ENCODE results near the gene VTI1A.
"Not testable (repeated sequence)": the region's sequence is repeated elsewhere in the genome, so short reads cannot be mapped to it uniquely, and the experiment has no call there.

The VTI1A gene

DNA sequence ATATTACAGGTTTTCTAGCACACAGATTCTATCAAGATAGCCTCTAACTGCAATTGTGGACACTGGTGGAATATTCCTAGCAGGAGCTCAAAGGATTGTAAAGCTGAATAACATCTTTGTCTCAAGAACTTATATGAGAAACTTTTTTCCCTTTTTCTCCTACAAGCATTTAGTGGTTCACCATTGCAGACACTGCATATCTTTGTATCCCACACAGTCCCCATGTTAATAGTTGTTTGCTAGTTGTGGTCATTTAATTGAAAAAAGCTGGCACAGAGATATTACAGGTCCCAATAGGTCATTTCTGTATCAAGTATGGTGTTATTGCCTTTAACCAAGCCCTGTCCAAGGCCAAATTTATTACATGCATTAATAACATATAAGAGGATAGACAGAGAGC, 276.9 kb downstream of the VTI1A start:
- DNase-seq (ENCODE audit: low spot score): no peak

DNA sequence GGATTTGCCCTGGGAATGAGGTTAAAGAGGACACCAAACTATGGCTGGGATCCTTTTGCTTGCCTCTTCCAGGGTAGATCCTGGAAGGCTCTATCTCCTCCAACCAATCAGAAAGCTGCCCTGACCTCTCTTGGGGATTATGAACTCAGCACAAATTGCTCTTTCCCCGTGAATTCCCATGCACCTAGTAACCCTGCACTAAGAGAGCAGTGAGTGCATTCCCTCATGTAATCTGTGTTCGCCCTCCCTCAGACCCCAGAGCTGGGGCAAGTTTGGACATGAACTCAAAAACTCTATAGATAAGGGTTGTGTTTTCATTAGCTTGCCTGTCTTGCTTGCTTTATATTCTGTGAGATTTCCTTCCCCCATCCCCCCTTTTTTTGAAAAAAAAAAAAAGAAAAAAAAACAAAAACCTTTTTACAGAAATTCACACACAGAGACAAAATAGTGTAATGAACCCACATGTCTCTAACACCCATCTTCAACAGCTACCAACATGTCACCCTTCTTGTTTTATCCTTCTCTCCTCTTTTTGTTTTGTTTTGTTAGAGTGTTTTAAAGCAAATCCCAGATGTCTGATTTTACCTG, 277.5 kb downstream of the VTI1A start:
- DNase-seq (ENCODE audit: low spot score): no peak

DNA sequence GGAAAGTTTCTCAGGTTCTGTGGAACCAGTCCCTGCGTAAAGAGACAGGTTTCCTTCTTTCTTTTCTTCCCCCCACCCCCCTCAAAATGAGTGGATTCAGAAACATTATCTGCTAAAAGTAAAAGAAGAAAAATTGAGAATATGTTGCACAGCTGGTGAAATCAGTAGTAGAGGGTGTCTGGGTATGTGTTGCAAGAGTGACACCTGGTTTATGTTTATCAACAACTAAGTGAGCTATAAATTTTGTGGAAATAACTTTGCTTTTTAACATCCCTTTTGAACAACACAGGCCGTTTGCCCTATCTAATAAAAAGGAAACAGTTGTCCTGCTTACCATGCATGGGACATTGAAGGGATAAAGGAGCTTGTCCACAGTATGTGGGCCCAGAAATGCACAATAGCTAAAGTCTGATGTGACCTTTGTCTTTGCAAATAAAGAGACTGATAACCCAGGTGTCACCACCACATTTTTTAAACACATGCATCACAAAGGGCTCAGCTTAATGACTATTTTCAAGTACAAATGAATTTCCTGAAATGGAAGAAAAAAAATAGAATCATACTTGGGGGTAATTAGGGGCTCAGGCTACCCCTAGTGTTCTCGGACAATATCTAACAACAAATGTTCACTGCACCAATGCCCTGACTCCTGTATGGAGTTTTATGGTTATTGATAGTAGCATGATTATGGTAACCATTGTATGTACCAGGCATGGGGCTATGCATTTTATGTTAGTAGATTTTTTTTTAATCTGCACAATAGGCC, 281.3 kb downstream of the VTI1A start:
- no peak for DNase-seq (ENCODE audit: low spot score)

DNA sequence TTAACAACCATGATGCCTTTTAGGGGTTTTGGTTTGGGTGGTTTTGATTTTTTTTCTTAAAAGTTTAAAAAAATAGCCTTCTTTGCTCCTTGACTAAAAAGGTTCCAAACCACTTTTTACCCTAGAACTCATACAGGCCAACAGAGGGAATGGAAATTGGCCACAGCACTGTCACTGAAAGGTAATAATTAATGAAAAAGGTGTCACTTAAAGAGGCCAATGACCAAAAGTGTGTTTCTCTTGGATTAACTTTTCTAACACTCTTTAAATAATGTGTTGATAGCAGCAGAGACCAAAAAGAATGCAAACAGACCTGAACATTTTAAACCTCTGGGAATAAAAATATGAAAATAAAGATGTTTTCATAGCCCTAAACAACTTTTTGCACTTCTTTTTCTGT, 282.0 kb downstream of the VTI1A start:
- no peak for DNase-seq (ENCODE audit: low spot score)

DNA sequence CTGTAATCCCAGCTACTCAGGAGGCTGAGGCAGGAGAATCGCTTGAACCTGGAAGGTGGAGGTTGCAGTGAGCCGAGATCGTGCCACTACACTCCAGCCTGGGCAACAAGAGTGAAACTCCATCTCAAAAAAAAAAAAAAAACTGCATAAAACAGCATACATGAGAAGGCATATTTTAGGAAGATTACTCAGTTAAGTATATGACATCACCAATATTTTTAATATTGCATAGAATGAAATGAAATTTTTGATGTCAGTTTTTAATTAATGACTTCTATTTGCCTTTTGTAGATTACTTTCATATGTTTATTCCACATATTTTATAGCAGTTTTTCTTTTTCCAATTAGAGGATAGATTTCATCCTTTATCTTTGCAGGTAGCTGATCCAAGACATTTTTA, 284.4 kb downstream of the VTI1A start:
- not testable (repeated sequence) for DNase-seq (ENCODE audit: low spot score)

DNA sequence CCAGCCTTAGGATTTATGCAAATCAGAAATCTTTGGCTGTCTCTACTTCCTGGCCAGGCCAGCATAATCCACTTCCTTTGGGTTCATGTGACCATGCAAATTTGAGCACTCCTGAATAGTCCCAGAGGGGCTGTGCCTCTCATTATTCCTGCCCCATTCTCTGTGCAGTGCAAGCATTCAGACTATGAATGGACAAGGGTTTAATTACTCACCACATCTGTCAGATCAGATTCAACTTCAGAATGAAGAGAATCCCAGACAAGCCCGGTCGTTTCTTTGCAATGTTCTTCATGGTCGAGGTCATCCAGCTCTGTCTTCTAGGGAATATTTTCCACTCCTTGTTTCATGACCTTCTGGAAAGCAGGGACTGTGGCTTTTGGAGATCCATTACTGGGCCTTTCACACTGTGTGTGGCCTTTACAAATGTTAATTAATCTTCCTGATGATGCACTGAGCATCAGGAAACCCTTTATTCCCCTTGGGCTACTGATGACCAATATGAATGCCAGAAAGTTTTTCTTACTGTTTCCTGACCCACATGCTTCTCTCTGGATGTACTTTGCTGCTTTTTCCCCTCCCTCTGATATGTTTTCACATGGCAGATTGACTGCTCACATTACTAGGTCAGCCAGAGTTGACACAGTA, 285.4 kb downstream of the VTI1A start:
- peak; percentile 5 for DNase-seq (ENCODE audit: low spot score)

DNA sequence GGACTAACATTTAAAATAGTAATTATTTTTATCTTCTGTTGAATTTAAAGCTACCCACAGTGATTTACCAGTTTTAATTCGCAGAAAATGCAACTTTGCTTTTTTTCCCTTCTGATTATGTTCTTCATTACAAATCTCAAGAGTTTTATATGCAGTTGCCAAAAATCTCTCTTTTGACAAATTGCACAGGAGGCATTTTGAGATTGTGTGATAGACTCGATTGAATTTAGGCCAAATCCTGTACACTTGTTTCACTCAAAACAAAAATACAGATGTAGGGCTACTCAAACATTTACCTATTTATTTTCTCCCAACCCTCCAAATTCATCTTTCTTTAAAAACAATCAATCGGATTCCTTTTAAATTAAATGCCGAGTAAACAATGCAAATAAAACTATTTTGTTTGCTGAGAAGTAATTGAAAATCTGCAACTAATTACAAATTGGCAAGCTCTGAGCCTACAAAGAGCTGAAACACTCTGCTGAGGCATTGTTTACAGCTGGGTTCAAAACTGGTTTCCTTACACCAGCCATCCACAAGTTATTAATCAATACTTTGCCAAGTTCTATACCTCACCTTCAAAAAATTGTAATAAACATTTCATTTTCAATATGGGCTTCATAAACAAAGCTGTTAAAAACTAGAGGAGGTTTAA, 288.2 kb downstream of the VTI1A start:
- DNase-seq (ENCODE audit: low spot score): no peak

DNA sequence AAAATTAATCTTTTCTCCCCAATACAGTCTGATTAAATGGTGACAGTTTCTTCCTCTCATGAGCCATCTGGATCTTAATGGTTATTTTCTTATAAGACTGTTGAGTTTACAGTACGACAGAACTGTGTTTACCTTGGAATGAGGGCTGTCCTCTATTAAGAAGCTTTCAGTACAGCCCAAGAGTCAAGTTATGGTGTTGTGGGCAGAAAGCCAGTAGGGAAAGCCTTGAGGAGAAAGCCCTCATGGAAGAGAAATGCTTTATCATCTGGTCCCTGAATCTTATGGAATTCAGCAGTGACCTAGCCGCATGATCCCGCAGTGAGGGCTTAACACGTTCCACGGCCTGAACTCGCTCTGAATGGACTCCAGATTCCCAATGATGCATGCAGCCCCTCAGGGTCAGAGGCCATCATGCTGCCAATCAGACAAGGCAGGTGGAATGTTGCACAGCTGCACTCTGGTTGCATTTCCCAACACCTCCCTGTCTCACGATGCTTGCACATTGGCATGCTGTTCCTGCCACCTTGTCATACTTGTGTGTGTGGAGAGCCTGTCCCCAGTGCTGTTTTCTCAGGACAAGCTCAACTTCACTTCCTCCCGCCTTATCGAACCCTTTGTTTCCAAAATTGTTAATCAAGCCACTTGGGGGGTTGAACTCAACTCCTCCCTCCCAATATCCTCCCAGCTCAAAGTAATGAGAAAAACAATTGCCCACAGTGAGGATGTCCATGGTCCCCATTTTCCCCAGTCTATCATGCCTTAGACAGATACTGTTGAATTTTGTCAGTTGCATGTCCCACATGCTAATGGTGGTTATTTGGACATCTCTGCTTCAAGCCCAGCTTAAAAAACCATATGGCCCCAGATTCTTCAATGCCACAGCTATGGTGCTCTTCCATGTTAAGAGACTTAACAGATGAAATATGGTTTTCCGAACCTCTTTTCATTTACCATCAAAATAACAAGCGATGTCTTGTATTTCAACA, 291.9 kb downstream of the VTI1A start:
- DNase-seq (ENCODE audit: low spot score): no peak

DNA sequence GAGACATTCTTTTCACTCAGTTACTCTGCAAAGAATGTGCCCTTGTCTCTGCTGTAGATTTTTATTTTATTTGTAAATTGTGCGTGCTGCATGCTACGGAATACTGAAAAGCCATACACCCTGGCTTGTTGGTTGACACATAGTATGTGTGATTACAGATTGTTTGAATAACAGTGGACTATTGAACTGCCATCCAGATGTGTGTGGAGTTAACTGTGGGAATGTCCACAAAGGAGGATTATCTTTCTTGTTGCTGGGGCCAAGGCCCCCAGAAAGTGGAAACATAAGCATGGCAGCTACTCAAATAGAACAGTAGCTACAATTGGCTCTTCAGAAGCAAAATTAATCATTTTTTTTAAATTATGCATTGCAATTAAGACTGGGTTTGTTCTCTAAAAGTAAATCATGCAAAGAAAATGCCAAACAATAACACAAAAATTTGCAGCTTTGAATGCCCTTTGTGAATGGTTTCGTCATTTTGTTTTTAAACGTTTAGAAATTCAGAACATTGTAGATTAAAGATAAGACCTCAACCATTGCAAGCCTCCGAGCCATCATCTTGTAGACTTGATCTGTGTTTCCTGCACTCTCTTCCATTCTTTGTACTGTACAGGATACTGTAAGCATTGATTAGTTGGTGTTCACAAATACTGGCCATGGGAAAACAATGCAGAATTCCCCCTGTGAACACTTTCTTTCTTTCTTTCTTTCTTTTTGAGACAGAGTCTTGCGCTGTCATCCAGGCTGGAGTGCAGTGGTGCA, 292.8 kb downstream of the VTI1A start:
- no peak for DNase-seq (ENCODE audit: low spot score)

DNA sequence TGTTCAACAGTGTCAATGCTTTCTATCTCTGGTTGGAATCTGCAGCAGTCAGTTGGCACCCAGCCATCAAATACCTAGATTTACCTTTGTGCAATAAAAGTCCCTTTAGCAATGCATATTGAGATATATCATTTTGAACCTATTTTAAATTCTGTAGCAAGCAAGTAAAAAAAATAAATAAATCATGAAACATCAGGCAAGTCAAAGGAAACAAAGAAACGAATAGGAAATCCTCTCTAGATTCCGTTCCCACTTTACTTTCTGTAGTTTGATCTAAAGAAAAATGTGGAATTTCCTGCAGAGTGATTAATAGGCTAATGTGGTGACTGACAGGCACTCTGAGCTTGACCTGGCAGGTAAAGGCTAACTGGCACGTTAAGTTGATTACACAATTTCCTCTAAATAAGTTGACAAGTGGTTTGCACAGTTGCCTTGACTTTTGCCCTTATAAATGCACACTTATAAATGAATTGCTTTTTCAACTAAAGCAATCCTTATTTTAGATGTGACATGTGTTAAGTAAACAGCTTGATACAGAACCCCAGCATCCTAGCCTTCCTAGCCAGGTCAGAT, 294.9 kb downstream of the VTI1A start:
- no peak for DNase-seq (ENCODE audit: low spot score)

DNA sequence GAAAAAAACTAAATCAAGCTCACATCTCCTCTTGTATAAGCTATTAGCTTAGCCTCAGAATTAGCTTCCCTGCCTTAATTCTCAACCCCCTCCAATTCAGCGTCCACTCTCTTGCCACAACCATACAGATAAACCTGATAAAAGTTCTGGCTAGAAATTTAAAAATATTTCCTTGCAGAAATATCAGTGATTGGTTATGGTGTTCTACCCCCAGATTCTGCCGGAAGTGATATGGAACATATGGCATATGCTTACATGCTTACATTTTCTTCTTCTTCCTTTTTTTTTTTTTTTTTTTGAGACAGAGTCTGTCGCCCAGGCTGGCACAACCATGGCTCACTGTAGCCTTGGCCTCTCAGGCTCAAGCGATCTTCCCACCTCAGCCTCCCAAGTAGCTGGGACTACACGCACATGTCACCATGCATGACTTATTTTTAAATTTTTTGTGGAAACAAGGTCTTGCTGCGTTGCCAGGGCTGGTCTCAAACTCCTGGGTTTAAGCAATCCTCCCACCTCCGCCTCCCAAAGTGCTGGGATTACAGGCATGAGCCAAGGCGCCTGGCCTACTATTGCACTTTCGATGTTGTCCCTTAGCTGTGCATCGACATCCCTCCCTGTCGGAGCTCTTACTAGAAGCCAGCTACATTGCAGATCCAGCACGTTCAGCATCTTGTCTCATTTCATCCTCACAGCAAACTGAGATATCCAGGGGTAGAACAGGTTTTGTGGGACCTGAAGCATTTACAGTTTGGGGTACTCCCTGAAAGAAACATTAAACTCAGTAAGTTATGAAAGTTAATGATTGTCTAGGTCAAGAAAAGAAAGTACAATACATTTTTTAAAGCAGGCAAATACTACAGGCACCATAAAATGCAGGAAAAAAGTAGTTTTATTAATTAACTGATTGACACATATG, 297.4 kb downstream of the VTI1A start:
- no peak for DNase-seq (ENCODE audit: low spot score)

DNA sequence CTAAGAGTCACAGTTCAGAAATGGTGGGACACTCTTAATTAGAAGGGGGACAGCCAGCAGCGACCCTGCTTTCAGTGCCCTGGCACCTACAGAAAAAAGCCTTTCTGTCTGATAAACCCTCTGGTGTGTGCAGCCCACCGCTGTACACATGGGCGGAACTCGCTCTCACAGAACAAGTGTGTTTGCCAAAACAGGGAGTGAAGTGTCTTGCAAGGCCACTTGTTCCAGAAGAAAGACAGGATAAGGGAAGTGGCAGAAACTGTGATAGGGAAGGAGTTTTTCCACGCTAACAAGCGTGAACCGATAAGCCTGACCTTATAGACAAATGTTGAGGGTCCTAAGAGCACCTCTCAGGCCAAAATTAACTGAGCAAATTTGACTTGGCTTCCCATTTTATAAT, 299.3 kb downstream of the VTI1A start:
- no peak for DNase-seq (ENCODE audit: low spot score)

DNA sequence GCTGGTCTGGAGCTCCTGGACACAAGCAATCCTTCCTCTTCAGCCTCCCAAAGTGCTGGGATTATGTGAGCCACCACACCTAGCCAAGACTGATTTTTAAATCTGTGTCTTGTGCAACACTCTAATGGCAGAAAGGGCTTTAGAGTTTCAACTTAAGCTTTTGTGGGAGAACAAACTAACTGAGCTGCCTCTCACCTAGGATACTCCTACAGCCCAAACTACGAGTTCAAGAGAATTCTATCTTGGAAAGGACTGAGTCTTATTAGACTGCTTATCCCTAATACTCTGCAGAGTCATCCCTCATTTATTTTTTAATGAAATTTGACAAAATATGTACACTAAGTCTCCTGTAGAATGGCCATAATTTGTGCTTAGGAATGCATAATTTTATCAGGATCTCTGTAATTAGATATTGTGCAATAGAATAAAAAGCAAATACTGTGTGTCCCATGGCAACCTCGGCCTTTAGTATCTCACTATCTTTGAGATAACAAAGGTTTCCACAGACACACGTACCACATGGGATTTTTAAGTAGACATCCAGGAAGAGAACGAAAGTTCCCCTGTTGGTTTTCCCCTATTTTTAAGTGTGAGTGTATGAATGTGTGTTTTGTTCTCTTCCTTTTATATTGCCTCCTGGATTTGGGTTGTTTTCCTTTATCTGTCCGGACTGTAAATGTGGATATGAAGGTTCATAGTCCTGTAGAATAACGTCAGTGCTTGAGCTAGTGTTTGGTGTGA, 303.6 kb downstream of the VTI1A start:
- DNase-seq (ENCODE audit: low spot score): no peak

DNA sequence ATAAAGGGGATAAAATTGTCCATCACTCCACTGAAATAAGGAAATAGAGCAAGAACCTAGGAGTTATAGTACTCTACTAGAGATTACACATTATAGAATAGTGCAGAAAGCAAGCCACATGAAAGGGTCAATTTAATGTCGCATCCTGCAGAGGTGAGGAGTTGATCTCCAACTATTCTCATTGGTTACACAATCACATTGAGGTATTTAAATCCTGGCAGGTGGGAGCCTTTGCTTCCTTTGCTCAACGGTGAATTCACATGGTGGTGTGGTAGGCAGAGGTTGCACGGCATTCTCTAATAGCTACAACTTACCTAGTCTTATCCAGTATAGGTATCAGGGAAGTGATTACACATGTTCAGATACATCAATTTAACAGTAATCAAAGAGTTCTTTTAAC, 304.6 kb downstream of the VTI1A start:
- DNase-seq (ENCODE audit: low spot score): no peak

DNA sequence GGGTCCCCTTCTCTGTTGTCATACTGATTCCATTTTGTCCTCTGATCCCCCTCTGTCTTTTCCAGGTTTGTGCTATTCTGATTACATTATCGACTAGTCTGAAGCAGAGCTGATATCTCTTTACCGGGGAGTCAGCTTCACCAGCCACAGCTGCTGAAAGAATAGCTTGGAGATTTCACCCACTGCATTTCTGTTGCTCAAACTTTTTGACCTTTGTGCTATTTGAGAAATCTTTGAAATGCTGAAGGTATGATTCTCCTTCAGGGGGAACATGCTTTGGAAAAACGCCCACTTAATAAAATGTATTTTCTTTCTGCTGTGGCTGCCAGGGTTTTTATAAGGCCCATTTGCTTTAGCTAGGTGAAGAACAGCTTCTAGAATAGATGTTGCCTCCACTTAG, 305.3 kb downstream of the VTI1A start:
- DNase-seq (ENCODE audit: low spot score): no peak

DNA sequence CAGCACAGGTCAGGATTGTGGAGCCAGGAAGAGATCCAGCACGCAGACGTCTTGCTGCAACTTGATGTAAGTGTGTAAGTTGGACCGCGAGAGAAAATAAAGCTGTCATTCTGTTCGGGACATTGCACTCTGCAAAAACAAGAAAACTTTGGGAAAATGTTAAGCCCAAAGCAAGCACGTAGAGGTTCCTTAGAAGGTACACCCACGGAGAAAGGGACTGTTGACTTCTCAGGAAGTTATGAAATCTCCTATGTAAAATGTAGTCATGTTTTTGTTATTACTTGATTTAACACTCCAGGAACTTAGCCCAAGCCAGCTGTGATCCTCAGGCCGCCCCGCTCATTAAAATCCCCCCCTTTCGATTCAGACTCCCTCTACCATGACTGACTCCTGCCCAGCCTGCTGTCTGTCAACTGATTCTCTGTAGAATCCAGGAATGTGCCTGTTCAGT, 307.0 kb downstream of the VTI1A start:
- no peak for DNase-seq (ENCODE audit: low spot score)

DNA sequence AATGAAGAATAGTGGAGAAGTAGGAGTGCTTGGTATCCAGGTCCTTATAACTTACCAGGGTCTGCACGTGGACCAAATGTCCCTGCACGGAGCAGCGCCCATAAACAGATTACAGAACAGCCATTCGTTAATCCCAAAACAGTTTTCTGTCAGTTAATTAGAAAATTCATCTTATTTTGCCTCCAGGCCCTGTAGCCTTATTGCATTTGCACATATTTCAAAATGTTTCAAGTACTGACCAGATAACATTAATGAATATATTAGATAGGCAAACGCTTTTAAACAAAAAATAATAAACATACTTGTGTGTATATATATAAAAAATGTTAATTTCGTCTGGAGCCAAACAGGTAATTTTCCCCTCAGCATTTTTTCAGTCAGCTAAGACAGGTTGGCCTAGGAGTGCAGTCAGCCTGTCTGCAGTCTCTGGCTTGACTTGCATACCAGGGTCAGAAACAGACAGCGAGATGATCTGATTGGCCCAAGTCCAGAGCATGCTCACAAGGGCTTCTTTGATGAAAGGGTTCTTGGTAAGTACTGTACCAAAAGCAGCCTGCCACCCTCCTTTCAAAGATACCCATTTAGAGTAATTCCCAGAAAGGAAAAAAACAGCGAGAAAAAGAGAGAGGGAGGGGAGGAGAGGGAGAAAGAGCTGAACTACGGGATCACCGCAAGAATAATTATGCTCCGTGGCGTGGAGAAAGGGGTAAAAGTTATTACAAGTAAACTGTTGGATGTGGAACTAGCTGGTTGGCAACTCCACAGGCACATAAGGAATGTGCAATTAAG, 308.6 kb downstream of the VTI1A start:
- peak; percentile 72 for DNase-seq (ENCODE audit: low spot score)

DNA sequence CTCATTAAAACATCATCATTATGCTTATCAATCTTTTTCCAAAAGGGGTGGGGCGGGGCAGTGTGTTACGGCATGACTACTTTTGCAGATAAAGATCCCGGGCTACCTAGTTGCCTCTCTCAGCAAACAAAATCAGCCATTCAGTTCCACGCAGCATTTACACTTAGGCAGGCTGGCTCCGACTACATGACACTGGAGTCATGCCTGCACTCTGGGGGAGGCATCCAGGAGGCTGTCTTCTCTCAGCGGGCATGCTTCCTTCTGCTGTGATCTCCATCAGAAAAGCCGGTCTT, 309.2 kb downstream of the VTI1A start:
- DNase-seq (ENCODE audit: low spot score): peak; percentile 10
